GM12875 (cell line): ENCODE measurements around the gene IL6R.

Source experiments
- H3K4me3 ChIP-seq: one replicate; pipeline ENCODE4 v1.5.1; 2011; ENCODE audit warnings: low read depth, low read length, control low read depth
- CTCF ChIP-seq: IDR thresholded peaks from 2 replicates; pipeline ENCODE4 v1.5.1; 2011; ENCODE audit warnings: low read depth, mild to moderate bottlenecking, control low read depth, inconsistent platforms, low read length, moderate library complexity, borderline replicate concordance; ENCODE audit not compliant: insufficient read depth

IL6R gene

DNA sequence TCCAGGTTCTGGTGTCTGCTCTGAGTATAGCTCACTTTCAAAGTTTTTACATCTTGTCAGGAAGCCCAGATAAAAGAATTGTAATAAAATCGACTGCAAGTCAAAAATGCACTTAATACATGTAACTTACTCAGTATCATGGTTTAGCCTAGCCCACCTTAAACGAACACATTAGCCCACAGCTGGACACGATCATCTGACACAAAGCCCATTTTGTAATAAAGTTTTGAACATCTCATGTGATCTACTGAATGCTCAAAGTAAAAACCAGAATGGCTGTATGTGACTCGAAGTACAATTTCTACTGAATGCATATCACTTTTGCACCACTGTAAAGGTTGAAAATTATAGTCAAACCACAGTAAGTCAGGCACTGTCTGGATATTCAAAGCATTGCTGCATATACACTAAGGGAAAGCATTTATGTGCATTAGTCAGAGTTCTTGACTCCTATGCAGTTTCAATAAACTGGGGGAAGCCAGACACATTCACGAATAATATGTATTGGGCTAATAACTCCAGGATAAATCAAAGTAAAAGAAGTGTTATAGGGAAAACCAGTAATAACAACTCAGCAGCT is 84.6 kb downstream of the IL6R start:
- no peak overlapping the region for H3K4me3 ChIP-seq
- TF ChIP-seq CTCF = no peak

- TF ChIP-seq CTCF = no peak
These were observed 85.2 kb downstream of the IL6R start for GRCh38 chr1:154490317-154490716.

DNA sequence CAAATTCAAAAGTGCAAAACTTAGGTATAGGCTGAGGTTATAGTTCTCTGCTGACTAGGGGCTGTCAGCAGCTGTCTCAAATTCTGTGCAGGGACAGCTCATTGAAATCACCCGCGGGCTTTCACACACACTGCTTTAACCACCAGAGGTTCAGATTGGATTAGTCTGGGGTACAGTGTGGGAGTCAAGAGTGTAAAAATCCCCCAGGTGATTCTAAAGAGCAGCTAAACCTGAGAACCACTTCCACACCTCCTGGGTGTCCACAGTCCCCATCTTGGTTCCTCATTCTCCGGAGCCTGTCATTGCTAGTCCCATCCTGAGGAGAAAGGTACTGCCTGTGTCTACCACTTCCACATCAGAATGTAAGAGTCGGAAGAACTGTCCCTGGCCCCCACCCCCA is 87.0 kb downstream of the IL6R start:
- no peak overlapping the region for H3K4me3 ChIP-seq
- no peak for TF ChIP-seq CTCF

More at GRCh38 chr1:154490317-154490716, 85.2 kb downstream of the IL6R start:
- H3K4me3 ChIP-seq = no peak overlapping the region

DNA sequence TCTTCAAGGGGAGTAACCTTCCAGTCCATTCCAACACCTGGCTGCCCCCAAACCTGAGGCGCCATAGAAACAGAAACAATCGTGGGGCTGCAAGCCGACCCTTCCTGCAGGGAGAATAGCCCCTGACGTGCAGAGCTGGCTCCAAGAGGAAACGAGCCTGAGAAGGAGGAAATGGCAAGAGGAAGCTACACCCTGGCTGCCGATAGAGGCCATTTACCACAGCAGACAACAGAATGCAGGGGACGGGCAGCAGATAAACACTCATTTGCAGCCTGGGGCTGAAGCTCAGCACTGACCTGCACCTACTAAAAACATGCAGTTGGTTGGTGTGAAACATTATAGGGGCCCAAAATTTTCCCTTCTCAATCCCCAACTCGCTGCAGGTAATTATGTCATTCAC is 88.1 kb downstream of the IL6R start:
- TF ChIP-seq CTCF = 0 out of 2 replicates have a peak, but pooled peaks have one; percentile 2
- H3K4me3 ChIP-seq = no peak overlapping the region

DNA sequence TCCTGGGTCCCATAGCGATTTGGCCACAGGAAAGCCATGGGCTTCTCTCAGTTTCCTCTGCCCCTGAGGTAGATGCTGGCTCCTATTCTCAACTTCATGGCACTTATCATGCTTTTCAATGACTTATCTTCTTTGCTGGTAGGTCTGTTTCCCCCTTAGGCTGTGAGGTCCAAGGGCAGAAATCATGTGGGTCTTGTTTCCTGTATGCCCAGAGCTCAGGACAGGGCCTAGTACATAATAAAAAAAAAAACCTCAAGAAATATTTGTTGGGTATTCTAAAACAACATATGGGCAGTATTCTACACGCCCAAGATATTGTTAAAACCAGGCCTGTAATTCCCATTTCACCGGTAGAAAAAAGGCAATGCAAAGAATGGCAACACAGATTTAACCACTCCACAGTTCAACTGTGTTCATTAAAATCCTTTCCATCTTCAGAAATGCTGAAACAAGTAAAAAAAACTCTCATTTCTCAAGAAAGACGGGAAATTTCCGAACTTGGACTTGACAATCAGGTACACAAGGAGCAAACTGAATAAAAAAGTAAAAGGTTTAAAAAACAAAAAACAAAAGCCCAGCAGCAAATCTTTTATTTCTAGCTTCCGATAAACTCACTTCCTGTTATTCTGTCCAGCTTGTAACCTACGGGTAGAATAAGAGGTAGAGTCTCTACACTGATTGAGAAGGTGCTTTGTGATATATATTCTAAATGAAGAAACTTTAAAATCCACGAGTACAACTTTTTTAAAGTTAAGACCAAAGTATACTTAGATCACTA is 90.5 kb downstream of the IL6R start:
- no peak overlapping the region for H3K4me3 ChIP-seq
- no peak for TF ChIP-seq CTCF

GRCh38 chr1:154496383-154496782 is 91.2 kb downstream of the IL6R start:
- H3K4me3 ChIP-seq = no peak overlapping the region
- TF ChIP-seq CTCF = no peak

GRCh38 chr1:154497026-154497806 is 92.1 kb downstream of the IL6R start:
- H3K4me3 ChIP-seq = no peak overlapping the region
- TF ChIP-seq CTCF = no peak
